HG02885 (cell line): ENCODE measurements around the gene ICA1.

ENCODE experiments used
- ATAC-seq: cut with Tn5 transposase; IDR thresholded peaks from one replicate; pipeline ENCODE4 v1.9.1; 2021; ENCODE audit warnings: mild to moderate bottlenecking; ENCODE audit not compliant: unreplicated experiment, poor library complexity

ICA1 gene

DNA sequence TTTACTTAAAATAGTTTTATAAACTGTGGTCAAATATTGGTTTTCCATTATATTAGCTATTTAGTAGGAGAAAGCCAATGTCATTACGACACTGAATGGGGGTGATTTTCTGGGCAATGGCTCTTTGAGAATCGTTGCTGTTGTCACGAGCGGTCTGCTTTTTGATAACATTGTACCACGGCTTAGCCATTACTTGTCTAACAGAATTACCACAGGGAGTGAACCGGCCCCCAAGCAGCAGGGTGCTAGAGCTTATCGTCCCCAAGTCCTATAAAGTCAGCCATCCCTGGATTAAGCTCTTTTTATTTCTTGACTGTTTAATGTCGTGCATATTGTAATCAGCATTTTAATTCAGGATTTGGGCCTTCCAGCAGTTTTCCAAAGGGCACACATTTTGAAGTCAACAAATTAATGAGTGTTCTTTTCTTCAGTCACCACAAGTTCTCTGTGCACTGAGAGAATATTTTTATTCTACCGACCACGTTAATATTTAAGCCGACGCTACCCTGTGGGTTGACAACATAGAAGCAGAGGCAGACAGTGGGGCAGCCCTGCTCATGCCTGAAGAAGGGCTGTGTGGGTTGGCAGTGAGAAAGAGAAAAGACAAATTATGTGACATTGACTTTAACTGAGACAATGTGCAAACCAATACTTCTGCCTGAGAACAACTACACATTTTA lies 125.8 kb downstream of the ICA1 start:
- no peak for ATAC-seq

DNA sequence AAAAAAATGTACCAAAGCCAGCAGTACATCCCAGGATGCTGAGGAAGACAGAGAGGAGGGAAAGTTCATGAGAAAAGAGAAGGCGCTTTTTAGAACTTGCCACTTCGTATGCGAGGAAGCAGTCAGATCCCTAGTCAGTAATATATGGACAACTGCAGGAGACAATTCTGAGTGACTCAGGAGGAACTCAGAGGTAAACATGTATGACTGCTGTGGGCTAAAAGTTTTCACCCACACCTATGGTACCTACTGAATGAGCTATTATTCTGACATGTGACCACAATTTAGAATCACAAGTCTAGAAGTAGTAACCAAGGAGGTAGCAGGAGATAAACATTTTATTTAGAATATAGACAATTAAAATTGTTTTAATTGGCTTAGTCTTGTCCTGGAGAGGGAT lies 126.5 kb downstream of the ICA1 start:
- no peak for ATAC-seq

DNA sequence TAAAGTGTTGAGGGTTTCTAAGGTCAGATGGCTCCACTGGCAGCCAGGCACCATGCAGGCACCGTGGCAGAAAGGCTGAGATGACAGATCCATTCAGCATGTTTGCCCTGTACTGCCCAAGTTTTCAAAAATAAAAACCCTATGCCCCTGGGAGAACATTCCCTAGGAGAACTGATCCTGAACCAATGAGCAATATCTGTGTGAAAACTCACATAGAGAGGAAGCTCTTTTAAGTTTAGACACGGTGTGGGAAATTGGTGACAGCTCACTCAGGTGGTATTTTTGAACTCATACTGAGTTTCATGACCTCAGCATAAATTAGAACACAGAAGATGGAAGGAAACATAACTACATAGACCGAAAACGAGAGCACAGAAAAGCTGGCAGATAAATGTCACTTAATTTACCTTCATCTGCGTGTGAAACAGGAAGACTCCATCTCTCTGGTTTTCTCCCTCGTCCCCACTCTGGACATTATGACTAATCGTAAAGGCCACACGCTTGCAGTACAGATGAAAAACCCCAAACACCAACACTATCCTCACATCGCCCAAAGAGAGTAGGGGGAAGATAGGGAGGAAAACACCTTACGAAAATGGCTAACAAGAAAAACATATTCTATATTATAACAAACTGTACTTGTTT lies 127.8 kb downstream of the ICA1 start:
- ATAC-seq = peak; percentile 72

DNA sequence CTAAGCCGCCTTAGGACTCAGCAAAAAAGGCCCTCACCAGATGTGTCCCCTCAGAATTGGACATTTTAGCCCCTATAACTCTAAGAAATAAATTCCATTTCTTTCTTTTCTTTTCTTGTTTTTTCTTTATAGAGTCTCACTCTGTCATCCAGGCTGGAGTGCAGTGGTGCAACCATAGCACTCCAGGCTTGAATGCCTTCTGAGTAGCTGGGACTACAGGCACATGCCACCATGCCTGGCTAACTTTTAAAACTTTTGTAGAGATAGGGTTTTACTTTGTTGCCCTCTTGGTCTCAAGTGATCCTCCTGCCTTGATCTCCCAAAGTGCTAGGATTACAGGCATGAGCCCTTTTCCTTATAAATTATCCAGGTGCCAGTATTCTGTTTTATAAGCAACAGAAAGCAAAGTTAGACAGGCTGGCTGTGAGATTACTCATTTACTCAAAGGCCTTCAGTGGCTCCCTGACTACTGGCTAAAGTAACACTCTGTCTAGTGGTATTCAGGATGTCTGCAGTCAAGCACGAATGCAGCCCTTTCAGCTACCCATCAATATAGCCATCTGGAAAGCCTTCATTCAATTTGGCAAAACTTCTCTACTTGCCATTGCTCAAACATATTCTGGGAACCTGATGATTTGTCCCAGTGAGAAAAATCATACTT lies 128.6 kb downstream of the ICA1 start:
- ATAC-seq = no peak

GRCh38 chr7:8131694-8132605 lies 130.0 kb downstream of the ICA1 start:
- ATAC-seq = peak; percentile 56

DNA sequence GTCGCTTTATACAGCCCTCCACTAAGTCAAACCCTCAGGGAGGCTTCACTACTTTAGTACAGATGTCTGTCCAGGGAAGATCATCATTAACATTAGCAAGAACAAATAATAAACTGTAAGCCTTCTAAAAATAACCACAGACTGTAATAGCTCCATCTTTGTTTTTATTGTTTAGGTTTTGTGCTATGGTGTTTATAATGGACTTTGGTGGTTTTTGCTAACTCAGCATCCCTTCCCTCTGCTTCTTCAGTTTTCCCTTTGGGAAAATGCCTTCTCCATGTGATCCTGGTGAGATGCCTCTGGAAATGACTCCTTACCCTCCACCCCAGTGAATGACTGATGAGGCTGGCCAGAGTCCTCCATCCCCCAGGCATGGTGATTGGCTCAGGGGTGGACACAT lies 131.3 kb downstream of the ICA1 start:
- no peak for ATAC-seq

GRCh38 chr7:8129318-8129659 lies 132.7 kb downstream of the ICA1 start:
- no peak for ATAC-seq

DNA sequence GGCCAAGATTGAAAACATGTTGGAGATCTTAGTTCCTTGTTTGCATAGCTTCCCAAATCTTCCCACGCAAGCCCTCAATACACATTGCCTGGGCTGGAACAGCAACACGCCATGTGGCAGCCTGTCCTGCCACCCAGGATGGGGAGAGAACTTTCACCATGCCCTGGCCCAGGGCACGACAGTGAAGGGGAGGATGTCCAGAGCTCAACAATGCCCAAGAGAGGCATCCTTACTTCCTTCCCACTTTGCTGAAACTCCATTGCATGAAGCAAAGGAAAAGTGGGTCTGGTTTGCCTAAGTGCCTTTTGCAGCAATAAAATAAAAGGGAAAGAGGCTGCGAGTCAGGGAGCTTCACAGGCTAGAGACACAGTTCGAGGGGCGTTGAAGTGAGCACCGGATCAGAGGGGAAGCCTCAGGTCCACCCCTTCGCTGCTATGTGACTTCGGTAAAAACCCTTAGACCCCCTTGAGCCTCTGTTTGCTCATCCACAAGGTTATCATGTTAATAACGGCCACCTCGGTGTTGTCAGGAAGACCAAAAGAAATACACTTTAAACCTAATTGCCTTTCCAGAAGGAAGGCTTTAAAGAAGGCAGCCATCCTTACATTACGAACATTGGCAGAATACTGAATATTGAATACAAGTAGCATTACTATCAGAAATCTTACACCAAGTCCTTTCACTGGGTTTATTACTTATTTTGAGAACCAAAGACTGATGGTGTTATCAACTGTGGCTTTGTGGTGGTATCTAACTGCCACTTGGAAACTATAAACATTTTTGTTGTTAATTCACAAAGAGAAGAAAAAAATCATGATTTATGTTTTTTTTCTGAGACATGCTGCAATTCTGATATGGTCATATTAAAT lies 133.3 kb downstream of the ICA1 start:
- ATAC-seq = no peak

DNA sequence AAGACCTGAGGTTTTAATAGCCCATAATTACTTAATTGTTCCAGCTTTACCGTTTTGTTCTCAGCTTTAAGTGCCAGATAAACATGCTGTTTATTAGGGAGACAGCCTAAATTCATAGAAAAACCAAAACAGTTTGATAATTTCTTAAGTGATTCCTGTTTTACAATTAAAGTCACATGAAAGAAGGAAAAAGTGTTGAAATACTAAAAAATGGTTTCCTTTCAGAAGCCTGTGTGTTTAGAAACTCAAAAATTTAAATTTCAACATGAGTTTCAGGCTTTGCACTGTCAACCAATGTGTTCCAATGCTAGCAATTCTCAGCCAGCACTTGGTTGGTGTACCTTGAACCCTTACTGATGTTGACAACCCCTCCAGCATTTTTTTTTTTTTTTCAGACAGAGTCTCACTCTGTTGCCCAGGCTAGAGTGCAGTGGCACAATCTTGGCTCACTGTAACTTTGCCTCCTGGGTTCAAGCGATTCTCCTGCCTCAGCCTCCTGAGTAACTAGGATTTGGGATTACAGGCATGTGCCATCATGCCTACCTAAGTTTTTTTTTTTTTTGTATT lies 135.3 kb downstream of the ICA1 start:
- no peak for ATAC-seq

DNA sequence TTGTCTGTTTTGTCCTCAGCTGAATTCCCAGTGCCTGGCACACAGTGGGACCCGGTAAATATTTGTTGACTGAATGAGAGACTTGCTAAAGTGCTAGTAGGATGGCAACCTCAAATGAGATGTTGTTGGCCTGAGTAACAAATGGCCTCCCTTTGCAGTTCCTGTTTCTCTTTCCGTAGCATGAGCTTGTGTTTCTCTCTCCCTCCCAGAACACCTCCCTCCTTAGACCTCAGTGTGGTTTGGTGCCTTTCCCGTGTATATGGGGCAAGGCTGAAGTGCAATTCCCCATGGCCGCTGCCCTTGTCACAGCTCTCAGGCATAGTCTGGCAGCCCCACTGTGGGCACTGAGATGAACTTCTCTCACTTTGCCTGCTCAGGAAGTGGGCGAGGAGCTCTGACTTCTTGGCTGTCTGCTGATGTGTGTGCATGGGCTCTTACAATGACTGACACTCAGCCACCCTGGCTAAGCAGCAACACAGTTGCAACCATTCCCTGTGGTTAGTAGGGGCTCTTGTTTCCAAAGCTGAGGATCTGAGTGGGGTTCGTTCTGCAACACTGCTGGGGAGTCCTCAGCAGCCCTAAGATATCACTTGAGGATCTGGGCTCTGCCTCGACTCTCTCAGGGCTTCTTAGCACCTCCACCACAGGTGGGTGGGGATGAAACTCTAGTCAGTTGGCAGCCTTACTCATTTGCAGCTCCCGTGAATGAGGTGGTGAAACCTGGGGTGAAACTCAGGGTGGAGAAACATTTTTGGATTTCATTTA lies 136.1 kb downstream of the ICA1 start:
- peak; percentile 72 for ATAC-seq

- ATAC-seq = no peak
Observed at GRCh38 chr7:8121243-8121642, 140.7 kb downstream of the ICA1 start.

DNA sequence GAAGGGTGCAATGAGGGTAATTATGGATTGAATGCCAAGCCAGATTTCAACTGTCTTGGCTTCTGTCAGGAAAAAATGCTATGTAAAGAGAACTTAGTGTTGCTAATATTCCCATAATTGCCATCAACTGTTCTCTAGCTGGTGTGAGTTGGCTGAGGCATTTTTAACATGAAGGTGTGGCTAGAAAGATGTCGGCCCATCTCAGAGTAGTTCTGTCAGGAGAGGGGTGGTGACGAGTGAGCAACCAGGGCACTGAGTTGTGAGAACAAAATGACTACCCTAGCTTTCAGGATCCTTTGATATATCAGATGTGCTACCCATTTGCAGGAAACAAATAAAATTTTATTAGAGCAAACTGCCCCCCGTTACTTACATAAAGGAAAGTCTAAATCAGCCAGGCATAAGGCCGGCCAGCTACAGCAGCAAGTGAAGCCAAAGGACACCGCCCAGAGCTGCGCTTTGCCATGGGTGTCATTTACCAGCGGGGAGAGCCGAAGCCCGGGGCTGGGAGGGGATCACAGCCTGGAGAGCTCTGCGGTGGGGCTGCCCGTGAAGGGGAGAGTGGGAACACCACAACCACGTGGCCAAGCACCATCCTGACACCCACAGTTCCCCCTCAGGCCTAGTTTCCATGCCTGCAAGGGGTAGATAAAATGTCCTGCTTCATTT lies 141.4 kb downstream of the ICA1 start:
- ATAC-seq = no peak

- no peak for ATAC-seq
Observed at GRCh38 chr7:8119262-8119661, 142.7 kb downstream of the ICA1 start.

- ATAC-seq = peak; percentile 24
Observed at GRCh38 chr7:8117195-8117594, 144.8 kb downstream of the ICA1 start.

DNA sequence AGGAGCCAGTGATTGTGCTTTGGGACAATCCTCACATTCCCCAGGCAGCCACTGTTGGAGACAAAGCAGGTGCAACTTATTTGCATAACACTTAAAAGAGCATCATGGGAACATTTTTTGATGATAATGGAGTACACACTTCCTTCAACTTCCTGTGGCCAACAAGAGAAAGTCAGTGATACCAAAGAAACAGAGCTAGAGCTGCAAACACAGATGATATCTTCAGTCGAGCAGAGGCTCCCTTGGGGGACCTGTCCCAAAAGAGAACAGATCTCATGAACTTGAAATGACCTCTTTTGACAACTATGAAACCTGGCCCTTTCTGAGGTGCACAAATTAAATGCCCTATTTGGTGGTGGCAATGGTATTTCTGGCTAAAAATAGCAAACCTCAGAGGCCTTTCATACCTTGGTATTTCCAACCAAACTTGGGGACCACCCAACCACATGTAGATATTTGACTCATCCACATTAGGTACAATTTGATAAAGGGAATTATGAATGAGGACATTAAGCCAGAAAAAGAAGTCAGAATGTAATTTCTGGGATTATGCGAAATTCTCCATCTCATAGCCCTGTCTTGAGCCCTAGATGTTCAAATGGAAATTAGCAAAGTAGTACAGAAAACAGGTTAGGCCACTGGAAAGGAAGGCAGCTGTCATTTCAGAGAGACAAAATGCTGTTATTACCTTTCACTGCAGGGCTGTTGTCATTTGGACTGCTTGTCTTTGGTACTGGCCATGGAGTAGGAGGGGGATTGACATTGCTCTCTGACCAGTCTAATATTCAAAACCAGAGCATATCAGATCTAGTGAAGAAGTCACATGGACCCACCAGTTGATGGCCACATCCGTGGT lies 146.2 kb downstream of the ICA1 start:
- peak; percentile 79 for ATAC-seq

GRCh38 chr7:8114175-8114574 lies 147.8 kb downstream of the ICA1 start:
- ATAC-seq = peak; percentile 42

- ATAC-seq = no peak
Observed at GRCh38 chr7:8113184-8113583, 148.8 kb downstream of the ICA1 start.
